Stimulated activated naive CD8-positive, alpha-beta T cell treated with anti-CD3 and anti-CD28 coated beads, Interleukin-15, amount 100 ng/mL, for 72 hours (primary cell): ENCODE data around the gene CTSS.
"Not testable (repeated sequence)": the region's sequence is repeated elsewhere in the genome, so short reads cannot be mapped to it uniquely, and the experiment has no call there.

ENCODE experiments used
- ATAC-seq: fragments of 150-1000 bp; cut with Tn5 transposase; 2 replicates; pipeline ENCODE4 v1.10.0; 2021; ENCODE audit warnings: mild to moderate bottlenecking, moderate library complexity
- DNase-seq, 2 donors: peaks; one replicate each; pipeline ENCODE4 v3.0.0; 2021 to 2022
- H3K27ac Mint-ChIP-seq, 2 donors: one replicate each; pipeline ENCODE4 v1.8.0; 2022; ENCODE audit warnings: mild to moderate bottlenecking in 2 of 2, mixed read lengths in 2 of 2, moderate library complexity in 2 of 2
- H3K27me3 Mint-ChIP-seq: one replicate; pipeline ENCODE4 v1.8.0; 2022; ENCODE audit warnings: mixed read lengths
- H3K4me1 Mint-ChIP-seq: one replicate; pipeline ENCODE4 v1.8.0; 2022; ENCODE audit warnings: mild to moderate bottlenecking, mixed read lengths
- H3K4me3 Mint-ChIP-seq, 2 donors: one replicate each; pipeline ENCODE4 v1.8.0; 2022; ENCODE audit warnings: mild to moderate bottlenecking in 2 of 2, mixed read lengths in 2 of 2, moderate library complexity in 1 of 2
- H3K9me3 Mint-ChIP-seq, 2 donors: one replicate each; pipeline ENCODE4 v1.8.0; 2022; ENCODE audit warnings: mixed read lengths in 2 of 2

Gene CTSS

DNA sequence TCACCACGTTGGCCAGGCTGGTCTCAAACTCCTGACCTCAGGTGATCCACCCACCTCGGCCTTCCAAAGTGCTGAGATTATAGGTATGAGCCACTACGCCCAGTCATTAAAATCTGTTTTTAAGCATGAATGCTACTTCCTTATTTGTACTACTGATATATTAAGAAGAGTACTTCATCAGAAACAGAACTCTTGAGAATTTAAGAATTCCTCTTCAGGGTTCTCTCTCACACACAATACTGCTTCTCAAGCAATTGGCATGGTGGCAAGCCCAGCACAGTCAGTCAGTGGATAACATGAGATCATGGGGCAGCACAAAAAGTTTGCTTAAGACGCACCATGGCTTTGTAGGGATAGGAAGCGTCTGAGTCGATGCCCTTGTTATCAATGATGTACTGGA is 14.1 kb downstream of the CTSS start:
- ATAC-seq: no peak

GRCh38 chr1:150749720-150750311 is 15.8 kb downstream of the CTSS start:
- Mint-ChIP-seq H3K4me1 (no peaks in the 10 kb centered on the region), H3K27me3 (no peaks in the 10 kb centered on the region), H3K9me3 (no peaks in the 10 kb centered on the region), H3K27ac (no peak overlapping the region), H3K4me3 (no peak overlapping the region)
- ATAC-seq (no peak), DNase-seq (no peak)

More for the DNA sequence above, 14.1 kb downstream of the CTSS start:
- DNase-seq: no peak
- H3K27ac Mint-ChIP-seq: no peak overlapping the region
- H3K27me3 Mint-ChIP-seq: no peaks in the 10 kb centered on the region
- H3K4me1 Mint-ChIP-seq: no peaks in the 10 kb centered on the region
- no peaks in the 10 kb centered on the region for H3K9me3 Mint-ChIP-seq
- no peak overlapping the region for H3K4me3 Mint-ChIP-seq

- DNase-seq (no peak), ATAC-seq (no peak)
- H3K27ac Mint-ChIP-seq: peak overlapping the region in 1 of 2 donors; percentile 64
- H3K4me1 Mint-ChIP-seq: no peaks in the 10 kb centered on the region
- H3K4me3 Mint-ChIP-seq: no peak overlapping the region
- no peaks in the 10 kb centered on the region for H3K27me3 Mint-ChIP-seq
- H3K9me3 Mint-ChIP-seq: no peaks in the 10 kb centered on the region
Measured at GRCh38 chr1:150748878-150749719, 16.5 kb downstream of the CTSS start.

- no peak for DNase-seq
- no peaks in the 10 kb centered on the region for H3K4me1 Mint-ChIP-seq
Measured at GRCh38 chr1:150730130-150730721, 35.4 kb downstream of the CTSS start.

DNA sequence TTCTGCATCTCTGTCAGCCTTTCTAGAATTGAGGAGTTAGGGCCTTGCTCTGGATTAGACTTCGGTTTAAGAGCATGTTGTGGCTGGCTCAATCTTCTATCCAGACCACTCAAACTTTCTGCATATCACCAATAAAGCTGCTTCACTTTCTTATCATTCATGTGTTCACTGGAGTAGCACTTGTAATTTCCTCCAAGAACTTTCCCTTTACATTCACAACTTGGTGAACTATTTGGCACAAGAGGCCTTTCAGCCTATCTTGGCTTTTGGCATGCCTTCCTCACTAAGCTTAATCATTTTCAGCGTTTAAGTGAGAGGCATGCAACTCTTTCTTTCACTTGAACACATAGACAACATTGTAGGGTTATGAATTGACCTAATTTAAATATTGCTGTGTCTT is 41.2 kb downstream of the CTSS start:
- no peak for ATAC-seq
- no peaks in the 10 kb centered on the region for H3K27me3 Mint-ChIP-seq
- no peaks in the 10 kb centered on the region for H3K9me3 Mint-ChIP-seq
- no peak for DNase-seq
- H3K4me1 Mint-ChIP-seq: no peaks in the 10 kb centered on the region
- no peak overlapping the region for H3K27ac Mint-ChIP-seq
- H3K4me3 Mint-ChIP-seq: no peak overlapping the region

More at GRCh38 chr1:150730130-150730721, 35.4 kb downstream of the CTSS start:
- ATAC-seq: no peak
- H3K27ac Mint-ChIP-seq: peak overlapping the region in 1 of 2 donors; percentile 86
- H3K27me3 Mint-ChIP-seq: no peaks in the 10 kb centered on the region
- no peak overlapping the region for H3K4me3 Mint-ChIP-seq
- H3K9me3 Mint-ChIP-seq: no peaks in the 10 kb centered on the region

DNA sequence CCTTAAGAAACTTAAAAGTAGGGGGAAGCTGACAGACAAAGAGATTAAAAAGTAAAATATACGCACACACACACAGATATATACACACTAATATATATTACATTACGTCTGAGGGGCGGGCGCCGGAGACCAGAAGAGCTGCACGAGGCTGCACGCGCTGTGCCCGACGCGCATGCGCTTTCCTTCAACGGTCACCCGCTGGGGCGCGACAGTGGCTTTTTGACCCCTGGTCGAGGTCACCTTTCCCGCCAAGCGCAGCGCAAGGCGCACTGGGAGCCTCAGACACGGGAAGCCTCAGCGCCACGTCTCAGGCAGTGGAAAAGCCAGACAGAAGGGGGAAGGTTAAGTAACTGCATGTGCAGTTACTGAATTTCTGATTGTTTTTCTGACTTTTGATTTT is 44.9 kb downstream of the CTSS start, which contains the start of gene HORMAD1:
Gene HORMAD1, minus strand, starts transcription at position 193 of the 400 bp plus-strand sequence. CDS start 1,390 bp downstream, outside the sequence.
- ATAC-seq (no peak), DNase-seq (no peak)
- H3K27ac Mint-ChIP-seq: no peak within 1 kb of the TSS

DNA sequence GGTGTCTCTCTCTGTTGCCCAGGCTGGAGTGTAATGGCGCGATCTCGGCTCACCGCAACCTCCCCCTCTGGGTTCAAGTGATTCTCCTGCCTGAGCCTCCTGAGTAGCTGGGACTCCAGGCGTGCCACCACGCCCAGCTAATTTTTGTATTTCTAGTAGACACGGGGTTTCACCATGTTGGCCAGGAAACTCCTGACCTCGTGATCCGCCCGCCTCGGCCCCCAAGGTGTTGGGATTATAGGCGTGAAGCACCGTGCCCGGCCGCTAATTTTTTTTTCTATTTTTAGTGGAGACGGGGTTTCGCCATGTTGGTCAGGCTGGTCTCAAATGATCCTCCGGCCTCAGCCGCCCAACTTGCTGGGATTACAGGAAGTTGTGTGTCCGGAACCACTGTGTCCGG is 45.5 kb downstream of the CTSS start:
- Mint-ChIP-seq H3K9me3 (no peaks in the 10 kb centered on the region), H3K4me3 (no peak overlapping the region), H3K27me3 (no peaks in the 10 kb centered on the region), H3K4me1 (no peaks in the 10 kb centered on the region), H3K27ac (no peak overlapping the region)
- DNase-seq: no peak
- no peak for ATAC-seq

More for the DNA sequence above, 44.9 kb downstream of the CTSS start, which contains the start of gene HORMAD1:
- Mint-ChIP-seq H3K9me3 (no peaks in the 10 kb centered on the region), H3K4me1 (no peaks in the 10 kb centered on the region), H3K27me3 (no peaks in the 10 kb centered on the region), H3K4me3 (no peak within 1 kb of the TSS)

- Mint-ChIP-seq H3K4me1 (no peaks in the 10 kb centered on the region), H3K9me3 (no peaks in the 10 kb centered on the region), H3K27ac (no peak overlapping the region), H3K27me3 (no peaks in the 10 kb centered on the region), H3K4me3 (no peak overlapping the region)
- ATAC-seq (peak; percentile 31), DNase-seq (no peak)
Measured at GRCh38 chr1:150718225-150718891, 47.2 kb downstream of the CTSS start.

GRCh38 chr1:150709031-150709430 is 56.5 kb downstream of the CTSS start:
- H3K27ac Mint-ChIP-seq, ATAC-seq, H3K9me3 Mint-ChIP-seq, H3K4me1 Mint-ChIP-seq, H3K27me3 Mint-ChIP-seq, H3K4me3 Mint-ChIP-seq, DNase-seq: not testable (repeated sequence)

GRCh38 chr1:150708595-150708994 is 57.0 kb downstream of the CTSS start:
- Mint-ChIP-seq H3K27ac (no peak overlapping the region), H3K9me3 (no peaks in the 10 kb centered on the region), H3K27me3 (peaks cover 8% of the 10 kb centered on the region), H3K4me1 (peaks cover 7% of the 10 kb centered on the region), H3K4me3 (no peak overlapping the region)
- DNase-seq: peak; percentile 32 to 63
- peak; percentile 100 for ATAC-seq

GRCh38 chr1:150706091-150706490 is 59.5 kb downstream of the CTSS start:
- Mint-ChIP-seq H3K27me3 (peaks cover 10% of the 10 kb centered on the region), H3K27ac (no peak overlapping the region), H3K4me1 (peaks cover 7% of the 10 kb centered on the region), H3K4me3 (no peak overlapping the region), H3K9me3 (no peaks in the 10 kb centered on the region)
- no peak for ATAC-seq
- DNase-seq: no peak

GRCh38 chr1:150703427-150703826 is 62.2 kb downstream of the CTSS start:
- no peaks in the 10 kb centered on the region for H3K4me1 Mint-ChIP-seq
- peaks cover 20% of the 10 kb centered on the region for H3K27me3 Mint-ChIP-seq
- no peaks in the 10 kb centered on the region for H3K9me3 Mint-ChIP-seq
- DNase-seq (no peak), ATAC-seq (no peak)
- no peak overlapping the region for H3K27ac Mint-ChIP-seq
- H3K4me3 Mint-ChIP-seq: no peak overlapping the region

DNA sequence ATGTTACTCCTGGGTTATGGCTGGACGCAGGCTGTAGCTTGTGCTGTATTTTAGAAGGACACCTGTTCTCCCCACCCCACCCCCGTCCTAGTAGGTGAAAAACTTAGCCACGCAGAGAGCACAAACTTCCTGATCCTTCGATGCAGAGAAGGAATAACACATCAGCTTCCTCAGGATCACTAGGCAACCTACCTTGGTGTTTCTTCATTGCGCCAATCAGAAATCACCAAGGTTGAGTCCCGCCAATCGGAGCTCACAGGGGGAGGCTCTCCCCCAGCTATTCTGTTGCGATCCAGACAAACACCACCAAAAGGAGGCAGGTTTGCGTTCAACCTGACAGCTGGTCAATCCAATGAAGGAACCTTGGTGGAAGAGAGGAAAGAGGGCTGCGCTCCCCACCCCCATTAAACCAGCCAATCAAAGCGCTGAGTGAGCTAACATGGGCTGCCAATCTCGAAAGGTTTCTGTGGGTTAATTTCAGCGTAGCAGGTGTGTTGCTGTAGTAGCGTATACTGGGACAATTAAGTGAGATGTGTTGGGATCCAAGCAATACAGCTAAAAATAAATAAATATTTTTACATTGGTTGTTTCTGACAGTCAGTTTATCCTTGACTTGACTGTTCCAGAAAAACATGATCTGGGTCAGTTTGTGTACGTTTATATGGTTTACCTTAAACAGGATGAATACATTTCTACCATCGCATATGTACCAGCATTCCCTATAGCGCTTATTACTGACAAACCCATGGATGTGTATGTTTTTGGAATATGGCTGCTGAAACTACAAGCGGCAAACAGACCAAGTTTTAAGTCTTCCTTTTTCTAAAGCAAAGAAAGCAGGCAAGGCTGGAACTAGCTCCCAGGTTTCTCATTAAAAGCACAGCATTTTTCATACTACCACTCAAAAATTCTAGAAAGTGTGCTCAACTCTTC is 68.3 kb downstream of the CTSS start, which contains the start of gene GOLPH3L:
Gene GOLPH3L, minus strand, starts transcription at position 160 of the 933 bp plus-strand sequence. CDS start 2,316 bp downstream, outside the sequence.
- Mint-ChIP-seq H3K27me3 (peaks cover 12% of the 10 kb centered on the region), H3K4me1 (peaks cover 27% of the 10 kb centered on the region), H3K27ac (peak within 1 kb of the TSS; percentile 90 to 98), H3K4me3 (peak within 1 kb of the TSS; percentile 84 to 99), H3K9me3 (no peaks in the 10 kb centered on the region)
- DNase-seq (peak; percentile 87 to 94), ATAC-seq (peak; percentile 100)

GRCh38 chr1:150696590-150696989 is 69.0 kb downstream of the CTSS start:
- DNase-seq: no peak
- H3K27me3 Mint-ChIP-seq: peaks cover 12% of the 10 kb centered on the region
- peak overlapping the region; percentile 84 to 99 for H3K4me3 Mint-ChIP-seq
- H3K9me3 Mint-ChIP-seq: no peaks in the 10 kb centered on the region
- no peak for ATAC-seq
- H3K4me1 Mint-ChIP-seq: peaks cover 27% of the 10 kb centered on the region
- peak overlapping the region; percentile 90 to 98 for H3K27ac Mint-ChIP-seq
